K562 (cell line): ENCODE data around the gene ZFR2. TPM values are rescaled to one million over a fixed set of nuclear protein-coding genes. Genes with fewer than 3 reads are reported as not detected.

Experiments
- CBX3 ChIP-seq, 2 experiments: IDR thresholded peaks; 1 replicate in 1 of 2; 2 replicates in 1 of 2; pipeline ENCODE4 v1.6.1; 2012; ENCODE audit warnings: inconsistent platforms in 2 of 2, low read length in 2 of 2, borderline replicate concordance in 1 of 2, control low read depth in 1 of 2
- CEBPB ChIP-seq: fragments of 450-650 bp; IDR thresholded peaks from 2 replicates; pipeline ENCODE4 v1.6.1; 2016; ENCODE audit warnings: missing genetic modification characterization, missing compliant biosample characterization
- EWSR1 ChIP-seq: fragments of 450-650 bp; IDR thresholded peaks from 2 replicates; pipeline ENCODE4 v1.6.1; 2018; ENCODE audit warnings: borderline replicate concordance, mild to moderate bottlenecking, low read depth, moderate library complexity; ENCODE audit not compliant: partially characterized antibody
- HMBOX1 ChIP-seq: sonication (generic); IDR thresholded peaks from 2 replicates; pipeline ENCODE4 v1.6.1; 2016
- HNRNPLL ChIP-seq: fragments of 200-400 bp; formaldehyde crosslinking; IDR thresholded peaks from 2 replicates; pipeline ENCODE4 v1.6.1; 2017; ENCODE audit warnings: low read length, low read depth, mild to moderate bottlenecking; ENCODE audit not compliant: poor library complexity, severe bottlenecking
- KDM5B ChIP-seq: fragments of 200-600 bp; sonication (generic); IDR thresholded peaks from 2 replicates; pipeline ENCODE4 v1.6.1; 2012; ENCODE audit warnings: low read depth, mild to moderate bottlenecking, moderate library complexity, low read length, control low read depth, inconsistent platforms; ENCODE audit not compliant: insufficient replicate concordance
- MLX ChIP-seq, 2 experiments: fragments of 450-650 bp in 1 of 2; sonication (generic) in 1 of 2; formaldehyde crosslinking; conservative IDR thresholded peaks; 2 replicates each; pipeline versions ENCODE4 v1.4.0 to v1.8.1; 2020 to 2022; ENCODE audit warnings: mild to moderate bottlenecking in 1 of 2, missing genetic modification reagents in 1 of 2
- RBFOX2 ChIP-seq: fragments of 200-400 bp; formaldehyde crosslinking; IDR thresholded peaks from 2 replicates; pipeline ENCODE4 v1.6.1; 2017; ENCODE audit warnings: low read depth, mild to moderate bottlenecking, low read length, moderate library complexity
- ZNF280A ChIP-seq: fragments of 450-650 bp; IDR thresholded peaks from 2 replicates; pipeline ENCODE4 v1.6.1; 2018; ENCODE audit warnings: mild to moderate bottlenecking, low read depth; ENCODE audit not compliant: partially characterized antibody
- ZNF766 ChIP-seq: fragments of 200-800 bp; sonication (Bioruptor generic); conservative IDR thresholded peaks from 2 replicates; pipeline ENCODE4 v1.6.1; 2016; ENCODE audit warnings: missing genetic modification characterization, missing compliant biosample characterization
- polyA plus RNA-seq, 8 experiments: library from polyadenylated mRNA; depleted of rRNA in 4 of 8; stranded (reverse) in 5 of 8; unstranded in 3 of 8; fragments of >200 nt; fragmentation: Nextera tagmentation in 2 of 8; fragmentation: Illumina TruSeq in 1 of 8; extraction: Ambion mirVana in 2 of 8; extraction: Trizol in 1 of 8; gene quantifications; 2 replicates each; pipeline versions ENCODE4 v1.2.1 to v1.2.3, GENCODE V29; 2011 to 2014; ENCODE audit warnings: inconsistent platforms in 1 of 8, missing spikeins in 1 of 8
- total RNA-seq, 7 experiments: library from RNA; depleted of rRNA in 6 of 7; stranded (reverse); fragments of >200 nt in 6 of 7; fragmentation: Illumina TruSeq in 2 of 7; extraction: Trizol in 2 of 7; gene quantifications; 2 replicates each; pipeline versions ENCODE4 v1.2.1 to v1.2.3, GENCODE V29; 2011 to 2021; ENCODE audit warnings: low replicate concordance in 1 of 7

ZFR2 gene
- total and polyA plus RNA-seq, 9 of the 15 experiments (the other 6 are each of a cell fraction or from before 2014, with no cell fraction given), result 0.03 to 0.59 (median 0.07) TPM; not detected in 6

GRCh38 chr19:3785938-3786824 is 82.7 kb downstream of the ZFR2 start, which contains the start of gene MATK (continued):
- no peak for TF ChIP-seq MLX (CRISPR knock-in tag; conservative IDR thresholded peaks at IDR 0.05)
- TF ChIP-seq HMBOX1, result no peak
- TF ChIP-seq EWSR1, result no peak
- no peak for TF ChIP-seq KDM5B
- no peak for TF ChIP-seq ZNF280A
- no peak for TF ChIP-seq ZNF766 (CRISPR knock-in tag)
- no peak for TF ChIP-seq HNRNPLL
- peak; percentile 59 for TF ChIP-seq RBFOX2
- peak in 1 of 2 experiments; percentile 51; a peak in 1 of 3 replicates for TF ChIP-seq CBX3 (IDR thresholded peaks at IDR 0.05; ENCODE audit: borderline replicate concordance in 1 of 2, low read length in 2 of 2)
- no peak for TF ChIP-seq CEBPB (tag)
